HepG2 (cell line): ENCODE data around the gene DST. TPM values are rescaled to one million over a fixed set of nuclear protein-coding genes. Genes with fewer than 3 reads are reported as not detected.

Experiments
- ATAC-seq: fragments of 200-7000 bp; cut with Tn5 transposase; 3 replicates; pipeline ENCODE4 v1.9.1; 2020; ENCODE audit warnings: mild to moderate bottlenecking, moderate library complexity
- BruUV-seq: library from RNA; stranded (reverse); fragments of 400-500 nt; replicated peaks from 2 replicates; lab custom pipeline; 2021; lab: Mats Ljungman, UMichigan
- CTCF ChIA-PET: fragments of 300-600 bp; formaldehyde crosslinking; extraction: SDS; loops from one replicate; lab custom pipeline; 2021; ENCODE audit warnings: low total read pairs, inconsistent platforms, low intra/inter-chr PET ratio; lab: Yijun Ruan, JAX
- POLR2A ChIA-PET: fragments of 350-600 bp; sonication (Branson Sonifier 250); formaldehyde crosslinking; loops from one replicate; lab custom pipeline; 2020; ENCODE audit warnings: antibody characterized with exemption, inconsistent platforms; lab: Yijun Ruan, JAX
- DNase-seq: peaks from one replicate; pipeline ENCODE4 v3.0.0-alpha.2; 2015; ENCODE audit warnings: low spot score
- FAIRE-seq: peaks from 3 replicates; lab custom pipeline; 2011; peaks lifted over from hg19 to GRCh38; lab: Jason Lieb, UNC
- H2AFZ ChIP-seq: one replicate; pipeline ENCODE4 v1.6.1; 2011; ENCODE audit warnings: low read length, inconsistent platforms
- H3K27ac ChIP-seq: fragments of 300-600 bp; 3 replicates; pipeline ENCODE4 v1.8.0; 2011; ENCODE audit warnings: mixed run types, mild to moderate bottlenecking, mixed read lengths, low read length, inconsistent platforms; ENCODE audit not compliant: insufficient read depth; ENCODE audit errors: extremely low read length
- H3K27me3 ChIP-seq, 2 experiments: fragments of 200-600 bp in 1 of 2; 2 replicates in 1 of 2; 3 replicates in 1 of 2; pipeline versions ENCODE4 v1.6.0 to v1.8.0; 2011; ENCODE audit warnings: low read length in 2 of 2, mild to moderate bottlenecking in 2 of 2, moderate library complexity in 2 of 2, inconsistent platforms in 1 of 2; ENCODE audit not compliant: insufficient read depth in 2 of 2, control insufficient read depth in 1 of 2
- H3K36me3 ChIP-seq, 2 experiments: fragments of 200-600 bp in 1 of 2; replicated peaks in 1 of 2; 2 replicates in 1 of 2; 3 replicates in 1 of 2; pipeline versions ENCODE4 v1.5.1 to v1.8.0; 2011; ENCODE audit warnings: low read length in 2 of 2, inconsistent platforms in 1 of 2; ENCODE audit not compliant: insufficient read depth in 2 of 2, control insufficient read depth in 1 of 2
- H3K4me1 ChIP-seq: 2 replicates; pipeline ENCODE4 v1.5.1; 2012; ENCODE audit warnings: low read length, inconsistent platforms; ENCODE audit not compliant: insufficient read depth
- H3K4me2 ChIP-seq: 2 replicates; pipeline ENCODE4 v1.6.0; 2011; ENCODE audit warnings: low read depth, low read length, inconsistent platforms
- H3K4me3 ChIP-seq, 3 experiments: fragments of 200-600 bp in 1 of 3; sonication (generic), shearing (Covaris generic) in 1 of 3; replicated peaks in 1 of 3; 2 replicates each; pipeline ENCODE4 v1.5.1; 2011 to 2016; ENCODE audit warnings: low read length in 3 of 3, inconsistent platforms in 2 of 3, low read depth in 2 of 3, mild to moderate bottlenecking in 2 of 3, control low read depth in 1 of 3, mixed read lengths in 1 of 3; ENCODE audit not compliant: insufficient read depth in 1 of 3
- H3K79me2 ChIP-seq: one replicate; pipeline ENCODE4 v1.6.1; 2011; ENCODE audit warnings: low read length, inconsistent platforms; ENCODE audit not compliant: insufficient read depth
- H3K9ac ChIP-seq: 2 replicates; pipeline ENCODE4 v1.6.0; 2011; ENCODE audit warnings: mild to moderate bottlenecking, low read depth, low read length, inconsistent platforms; ENCODE audit not compliant: insufficient read depth
- H3K9me3 ChIP-seq: 2 replicates; pipeline ENCODE4 v1.5.1; 2012; ENCODE audit warnings: mild to moderate bottlenecking, low read length
- H4K20me1 ChIP-seq: 2 replicates; pipeline ENCODE4 v1.6.0; 2011; ENCODE audit warnings: inconsistent platforms, mild to moderate bottlenecking, low read length, moderate library complexity; ENCODE audit not compliant: insufficient read depth
- ELF4 ChIP-seq: sonication (generic); formaldehyde crosslinking; IDR thresholded peaks from 2 replicates; pipeline ENCODE4 v1.5.0; 2020; ENCODE audit warnings: missing genetic modification reagents, mild to moderate bottlenecking, moderate library complexity, borderline replicate concordance
- FOSL2 ChIP-seq: sonication (generic); formaldehyde crosslinking; IDR thresholded peaks from 2 replicates; pipeline ENCODE4 v1.4.0; 2020; ENCODE audit warnings: missing genetic modification reagents
- GATAD1 ChIP-seq: IDR thresholded peaks from 2 replicates; pipeline ENCODE4 v1.6.1; 2016; ENCODE audit warnings: missing genetic modification reagents, missing compliant biosample characterization
- LCORL ChIP-seq, 2 experiments: fragments of 450-650 bp in 1 of 2; sonication (generic) in 1 of 2; formaldehyde crosslinking in 1 of 2; IDR thresholded peaks; 2 replicates each; pipeline versions ENCODE4 v1.5.0 to v1.6.1; 2017 to 2020; ENCODE audit warnings: antibody characterized with exemption in 1 of 2, missing genetic modification reagents in 1 of 2
- MLLT10 ChIP-seq: sonication (generic); formaldehyde crosslinking; IDR thresholded peaks from 2 replicates; pipeline ENCODE4 v1.4.0; 2020; ENCODE audit warnings: missing genetic modification reagents
- MYNN ChIP-seq: sonication (generic); formaldehyde crosslinking; IDR thresholded peaks from 2 replicates; pipeline ENCODE4 v1.4.0; 2020; ENCODE audit warnings: mild to moderate bottlenecking, low read depth, missing genetic modification reagents
- NKX3-1 ChIP-seq: sonication (generic); formaldehyde crosslinking; IDR thresholded peaks from 2 replicates; pipeline ENCODE4 v1.5.0; 2020; ENCODE audit warnings: missing genetic modification reagents
- PITX1 ChIP-seq: sonication (generic); formaldehyde crosslinking; IDR thresholded peaks from 2 replicates; pipeline ENCODE4 v1.5.1; 2020; ENCODE audit warnings: mild to moderate bottlenecking, missing genetic modification reagents
- SMAD3 ChIP-seq: sonication (generic); formaldehyde crosslinking; IDR thresholded peaks from 2 replicates; pipeline ENCODE4 v1.4.0; 2020; ENCODE audit warnings: missing genetic modification reagents
- SOX6 ChIP-seq, 2 experiments: fragments of 450-650 bp in 1 of 2; sonication (generic) in 1 of 2; formaldehyde crosslinking in 1 of 2; IDR thresholded peaks; 2 replicates each; pipeline versions ENCODE4 v1.4.0 to v1.6.1; 2017 to 2020; ENCODE audit warnings: antibody characterized with exemption in 1 of 2, mild to moderate bottlenecking in 1 of 2, missing genetic modification reagents in 1 of 2
- TP53 ChIP-seq: sonication (generic); formaldehyde crosslinking; conservative IDR thresholded peaks from 2 replicates; pipeline ENCODE4 v1.4.0; 2020; ENCODE audit warnings: missing genetic modification reagents
- ZFX ChIP-seq: sonication (generic); formaldehyde crosslinking; IDR thresholded peaks from 2 replicates; pipeline ENCODE4 v1.4.0; 2020; ENCODE audit warnings: mild to moderate bottlenecking, low read depth, missing genetic modification reagents, moderate library complexity
- ZIK1 ChIP-seq: sonication (generic); formaldehyde crosslinking; IDR thresholded peaks from 2 replicates; pipeline ENCODE4 v1.5.0; 2020; ENCODE audit warnings: mild to moderate bottlenecking, low read depth, missing genetic modification reagents, borderline replicate concordance
- ZNF121 ChIP-seq: sonication (generic); formaldehyde crosslinking; IDR thresholded peaks from 2 replicates; pipeline ENCODE4 v1.5.0; 2020; ENCODE audit warnings: mild to moderate bottlenecking, missing genetic modification reagents
- ZNF234 ChIP-seq: sonication (generic); formaldehyde crosslinking; conservative IDR thresholded peaks from 2 replicates; pipeline ENCODE4 v1.5.1; 2020; ENCODE audit warnings: mild to moderate bottlenecking, missing genetic modification reagents
- ZNF460 ChIP-seq: sonication (generic); formaldehyde crosslinking; IDR thresholded peaks from 2 replicates; pipeline ENCODE4 v1.5.1; 2020; ENCODE audit warnings: missing genetic modification reagents, mild to moderate bottlenecking, borderline replicate concordance
- ZNF569 ChIP-seq: sonication (generic); formaldehyde crosslinking; IDR thresholded peaks from 2 replicates; pipeline ENCODE4 v1.5.0; 2020; ENCODE audit warnings: mild to moderate bottlenecking, missing genetic modification reagents, moderate library complexity, borderline replicate concordance
- ZNF773 ChIP-seq: sonication (generic); formaldehyde crosslinking; IDR thresholded peaks from 2 replicates; pipeline ENCODE4 v1.4.0; 2020; ENCODE audit warnings: missing genetic modification reagents, borderline replicate concordance
- ZSCAN12 ChIP-seq: sonication (generic); formaldehyde crosslinking; IDR thresholded peaks from 2 replicates; pipeline ENCODE4 v1.9.0; 2021; ENCODE audit warnings: mild to moderate bottlenecking, missing genetic modification reagents
- ZXDC ChIP-seq: sonication (generic); formaldehyde crosslinking; IDR thresholded peaks from 2 replicates; pipeline ENCODE4 v1.5.0; 2020; ENCODE audit warnings: mild to moderate bottlenecking, missing genetic modification reagents
- ZZZ3 ChIP-seq: sonication (generic); formaldehyde crosslinking; IDR thresholded peaks from 2 replicates; pipeline ENCODE4 v1.4.0; 2020; ENCODE audit warnings: missing genetic modification reagents, mild to moderate bottlenecking, borderline replicate concordance
- WGBS: methylation state at CpG from one replicate; pipeline ENCODE4 v1.1.6; 2017; ENCODE audit warnings: low lambda C conversion rate; 5-methylcytosine and 5-hydroxymethylcytosine counted together
- in situ Hi-C: cut with HindIII; loops from 2 replicates; pipeline ENCODE4 v1.10.0; 2017; ENCODE audit warnings: low pct_unique_long_range_greater_than_20kb; ENCODE audit not compliant: extremely low pct_ligation_motif_present
- intact Hi-C: fragments of 100-400 bp; cut with micrococcal nuclease; formaldehyde crosslinking; loops from one replicate; pipeline ENCODE4 v1.10.0; 2022; ENCODE audit not compliant: unreplicated experiment
- polyA plus RNA-seq, 8 experiments: library from polyadenylated mRNA; depleted of rRNA in 3 of 8; stranded (reverse) in 7 of 8; unstranded in 1 of 8; fragments of >200 nt; fragmentation: Illumina TruSeq in 4 of 8; extraction: Trizol in 4 of 8; gene quantifications; 2 replicates each; pipeline versions ENCODE4 v1.2.1 to v1.2.3, GENCODE V29; 2011 to 2016; ENCODE audit warnings: low read depth in 4 of 8, missing spikeins in 1 of 8, mixed read lengths in 1 of 8; ENCODE audit not compliant: insufficient read depth in 1 of 8
- total RNA-seq, 5 experiments: library from RNA; depleted of rRNA; stranded (reverse); fragments of >200 nt; fragmentation: Illumina TruSeq; extraction: Trizol; gene quantifications; 2 replicates each; pipeline ENCODE4 v1.2.3, GENCODE V29; 2016; ENCODE audit warnings: low read depth in 1 of 5
- TF ChIP-seq, protein P1 (sequence below): conservative IDR thresholded peaks from 2 replicates; pipeline ENCODE4 v1.6.1; 2018; ENCODE audit warnings: missing genetic modification reagents

The DST gene
- total and polyA plus RNA-seq, 2 of the 13 experiments (the other 11 are each of a cell fraction or from before 2014, with no cell fraction given), result 64.4 to 89.0 TPM

- in situ Hi-C loops, result no loop called here
- no peaks in the 10 kb centered on the region; a peak in 1 of 5 replicates for H3K27me3 ChIP-seq
- TSS peak; percentile 53 for BruUV-seq
- 0% methylated on average over 3 of the region's 3 CpGs for WGBS
- peaks cover 33% of the 10 kb centered on the region for H3K79me2 ChIP-seq
- H4K20me1 ChIP-seq, result no peaks in the 10 kb centered on the region
- H3K4me2 ChIP-seq, result peak overlapping the region; percentile 79
- no peak overlapping the region for H2AFZ ChIP-seq
- ChIA-PET CTCF (interaction anchor here (1.3 kb wide), 1 partner anchor 183 kb away, joined by 6 read pairs; no protein-coding TSS in a partner anchor), POLR2A (interaction anchor here (0.6 to 3.4 kb wide), 22 partner anchors 9 to 187 kb away, joined by 3 to 27 read pairs (median 5); no protein-coding TSS in a partner anchor)
- H3K4me1 ChIP-seq, result peaks cover 57% of the 10 kb centered on the region
- DNase-seq (peak; percentile 23), FAIRE-seq (no peak), ATAC-seq (no peak)
- H3K27ac ChIP-seq, result peak overlapping the region; percentile 92
- H3K9ac ChIP-seq, result peak overlapping the region; percentile 85
- no peaks in the 10 kb centered on the region for H3K36me3 ChIP-seq
- H3K9me3 ChIP-seq, result no peaks in the 10 kb centered on the region
- intact Hi-C loops, result loop anchor here (1.0 to 5.0 kb wide), 6 partner anchors 28 to 171 kb away; no protein-coding TSS in a partner anchor
- peak overlapping the region; percentile 59 to 81 (median 76) for H3K4me3 ChIP-seq
- no peak for TF ChIP-seq PITX1
- no peak for TF ChIP-seq FOSL2 (CRISPR knock-in tag)
- no peak for TF ChIP-seq ZZZ3 (CRISPR knock-in tag)
- 0 out of 2 replicates have a peak, but pooled peaks have one; percentile 14 for TF ChIP-seq NKX3-1 (CRISPR knock-in tag)
- no peak for TF ChIP-seq ELF4
- no peak for TF ChIP-seq MYNN (CRISPR knock-in tag)
- TF ChIP-seq TP53, result no peak
- 0 out of 2 replicates have a peak, but pooled peaks have one; percentile 41 for TF ChIP-seq SMAD3 (CRISPR knock-in tag)
- no peak for TF ChIP-seq ZNF569 (CRISPR knock-in tag)
- TF ChIP-seq ZIK1 (CRISPR knock-in tag), result no peak
- TF ChIP-seq MLLT10 (CRISPR knock-in tag), result no peak
- TF ChIP-seq ZNF121 (CRISPR knock-in tag), result no peak
- TF ChIP-seq ZNF460 (CRISPR knock-in tag), result no peak
- TF ChIP-seq ZFX (CRISPR knock-in tag), result no peak
- no peak for TF ChIP-seq LCORL (IDR thresholded peaks at IDR 0.05)
- TF ChIP-seq LCORL (CRISPR knock-in tag; IDR thresholded peaks at IDR 0.05), result no peak
- TF ChIP-seq ZSCAN12 (CRISPR knock-in tag), result no peak
- no peak for TF ChIP-seq SOX6 (IDR thresholded peaks at IDR 0.05)
- no peak for TF ChIP-seq SOX6 (CRISPR knock-in tag; IDR thresholded peaks at IDR 0.05)
- TF ChIP-seq ZNF773 (CRISPR knock-in tag), result no peak
- TF ChIP-seq, protein P1, sequence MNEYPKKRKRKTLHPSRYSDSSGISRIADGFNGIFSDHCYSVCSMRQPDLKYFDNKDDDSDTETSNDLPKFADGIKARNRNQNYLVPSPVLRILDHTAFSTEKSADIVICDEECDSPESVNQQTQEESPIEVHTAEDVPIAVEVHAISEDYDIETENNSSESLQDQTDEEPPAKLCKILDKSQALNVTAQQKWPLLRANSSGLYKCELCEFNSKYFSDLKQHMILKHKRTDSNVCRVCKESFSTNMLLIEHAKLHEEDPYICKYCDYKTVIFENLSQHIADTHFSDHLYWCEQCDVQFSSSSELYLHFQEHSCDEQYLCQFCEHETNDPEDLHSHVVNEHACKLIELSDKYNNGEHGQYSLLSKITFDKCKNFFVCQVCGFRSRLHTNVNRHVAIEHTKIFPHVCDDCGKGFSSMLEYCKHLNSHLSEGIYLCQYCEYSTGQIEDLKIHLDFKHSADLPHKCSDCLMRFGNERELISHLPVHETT (CRISPR knock-in tag), result no peak; the same call in 1 of the 2 replicates
- no peak for TF ChIP-seq ZNF234 (CRISPR knock-in tag)
- TF ChIP-seq ZXDC, result no peak
- TF ChIP-seq GATAD1 (CRISPR knock-in tag), result no peak
These were observed 100.8 kb downstream of the DST start for GRCh38 chr6:56541741-56542360.
